NK-92 (cell line): ENCODE measurements around the gene WDR27.
"Not testable (repeated sequence)": the region's sequence is repeated elsewhere in the genome, so short reads cannot be mapped to it uniquely, and the experiment has no call there.

Experiments
- DNase-seq: peaks from one replicate; lab custom pipeline; 2025; ENCODE audit not compliant: unreplicated experiment; lab: John Stamatoyannopoulos, UW

Gene WDR27

DNA sequence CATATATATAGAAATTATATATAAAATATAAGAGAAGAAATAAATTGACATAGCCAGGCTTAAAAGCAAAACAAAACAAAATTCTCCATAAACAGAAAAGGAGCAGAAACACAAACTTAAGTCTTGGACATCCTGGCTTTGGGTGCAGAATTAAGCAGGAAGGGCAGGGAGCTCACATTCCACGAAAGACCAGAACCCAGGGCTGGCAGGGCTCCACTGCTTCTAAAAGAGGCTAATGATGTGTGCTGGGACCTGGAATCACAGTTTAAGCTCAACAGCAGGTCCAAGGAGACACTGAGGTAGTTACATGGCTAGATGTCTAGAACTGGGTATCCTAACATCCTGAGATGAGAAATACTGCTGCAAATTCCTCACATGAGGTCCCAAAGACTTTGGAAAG lies 210.3 kb downstream of the WDR27 start:
- no peak for DNase-seq

DNA sequence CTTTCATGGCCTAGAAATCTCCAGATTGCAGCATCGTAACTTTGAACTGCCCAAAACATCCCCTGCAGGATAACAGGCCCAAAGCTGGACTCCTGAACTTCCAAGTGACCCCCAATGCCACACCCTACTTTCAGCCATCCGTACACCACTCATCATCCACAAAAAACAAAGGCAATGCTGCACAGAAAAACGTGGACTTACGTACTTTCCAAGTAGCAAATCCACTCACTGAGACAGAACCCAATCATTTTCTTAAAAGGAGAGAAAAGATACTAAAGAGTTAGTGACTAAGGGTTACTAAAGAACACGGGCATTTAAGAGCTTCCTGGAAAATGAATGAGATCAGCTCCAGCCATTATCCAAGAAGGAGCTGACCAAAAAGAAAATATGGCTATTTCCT lies 211.0 kb downstream of the WDR27 start:
- DNase-seq, result no peak

DNA sequence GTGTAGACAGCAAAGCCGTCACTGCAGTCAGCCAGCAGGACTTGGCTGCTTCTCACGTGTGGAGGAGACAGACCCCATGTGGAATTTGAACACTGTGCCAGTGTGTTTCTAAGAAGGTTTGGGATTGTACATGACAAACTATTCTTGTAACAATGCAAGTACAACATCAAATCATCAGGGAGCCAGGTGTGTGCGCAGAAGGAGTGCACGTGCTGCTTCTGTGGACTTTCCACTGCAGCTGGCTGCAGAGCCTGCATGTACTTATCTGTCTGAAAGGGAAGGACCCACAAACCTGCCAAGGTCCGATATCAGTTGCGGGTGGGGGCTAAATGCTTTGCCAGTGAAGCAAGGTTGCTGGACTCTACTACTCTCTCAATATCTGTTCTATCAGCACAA lies 211.6 kb downstream of the WDR27 start:
- DNase-seq, result no peak

DNA sequence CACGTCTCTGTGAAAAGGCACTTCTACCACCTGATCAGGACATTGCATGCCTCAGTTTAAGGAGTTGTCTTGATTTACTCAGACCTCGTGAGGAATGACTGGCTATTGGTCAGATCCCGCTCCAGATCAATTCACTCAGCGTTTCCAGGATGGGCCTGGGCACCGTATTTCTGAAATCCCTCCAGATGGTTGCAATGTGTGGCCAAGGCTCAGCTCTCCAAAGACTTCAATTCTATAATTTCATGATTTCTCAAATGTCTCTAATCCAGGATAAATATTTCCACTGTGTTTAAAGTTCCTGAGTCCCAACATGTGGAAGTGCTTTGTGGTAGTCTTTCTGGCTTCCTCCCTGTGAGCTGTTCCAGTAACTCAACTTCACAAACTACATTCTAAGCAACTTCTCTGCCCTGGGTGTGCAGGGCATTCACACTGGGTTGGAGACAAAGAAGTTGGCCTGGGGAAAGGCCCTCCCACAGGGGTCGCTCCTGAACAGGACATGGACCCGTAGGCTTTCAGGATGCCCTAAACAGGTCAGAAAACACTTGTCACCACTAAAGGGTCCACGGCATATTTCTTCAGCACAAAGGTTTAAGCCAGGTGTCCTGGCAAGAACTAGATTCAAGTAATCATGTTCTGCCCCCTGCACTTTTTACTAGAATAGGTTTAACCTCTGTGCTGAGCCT lies 212.1 kb downstream of the WDR27 start:
- DNase-seq, result no peak

DNA sequence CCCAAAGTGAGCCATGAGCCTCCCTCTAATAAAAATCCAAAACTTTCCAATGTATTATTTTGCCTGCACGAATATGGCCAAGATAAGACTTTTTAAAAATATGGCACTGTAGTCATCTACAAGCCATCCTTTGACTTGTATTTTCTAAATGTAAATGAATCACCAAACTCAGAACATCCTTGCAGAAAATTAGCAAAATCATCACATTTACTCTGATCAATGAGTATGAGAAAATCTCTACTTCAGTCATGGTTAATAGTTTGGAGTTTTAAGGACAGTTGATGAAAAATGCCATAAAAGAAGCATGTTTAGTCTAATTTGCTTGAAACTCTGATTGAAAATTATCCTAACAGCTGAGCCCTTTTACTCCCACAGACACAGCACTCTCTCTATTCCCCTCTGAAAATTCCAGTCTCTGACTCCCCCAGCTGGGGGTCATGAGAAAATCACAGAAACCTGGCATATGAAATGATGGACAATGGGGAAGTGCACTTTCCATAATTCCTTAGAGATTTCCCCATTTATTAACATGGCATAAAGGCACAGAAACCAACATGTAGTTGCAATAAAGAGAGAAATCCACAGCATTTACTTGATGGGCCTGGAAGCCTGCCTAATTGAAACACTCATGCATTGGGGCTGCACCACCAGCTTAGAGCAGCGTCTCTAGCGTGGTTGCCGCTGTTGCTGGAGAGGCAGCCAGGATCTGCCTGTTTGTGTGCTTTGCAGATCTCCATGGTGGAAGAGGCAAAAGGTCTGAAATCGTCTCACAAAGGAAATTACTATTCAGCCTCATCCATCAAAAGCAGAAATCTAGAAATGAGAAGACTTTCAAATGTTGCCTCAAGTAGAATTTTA lies 214.0 kb downstream of the WDR27 start:
- DNase-seq, result no peak

DNA sequence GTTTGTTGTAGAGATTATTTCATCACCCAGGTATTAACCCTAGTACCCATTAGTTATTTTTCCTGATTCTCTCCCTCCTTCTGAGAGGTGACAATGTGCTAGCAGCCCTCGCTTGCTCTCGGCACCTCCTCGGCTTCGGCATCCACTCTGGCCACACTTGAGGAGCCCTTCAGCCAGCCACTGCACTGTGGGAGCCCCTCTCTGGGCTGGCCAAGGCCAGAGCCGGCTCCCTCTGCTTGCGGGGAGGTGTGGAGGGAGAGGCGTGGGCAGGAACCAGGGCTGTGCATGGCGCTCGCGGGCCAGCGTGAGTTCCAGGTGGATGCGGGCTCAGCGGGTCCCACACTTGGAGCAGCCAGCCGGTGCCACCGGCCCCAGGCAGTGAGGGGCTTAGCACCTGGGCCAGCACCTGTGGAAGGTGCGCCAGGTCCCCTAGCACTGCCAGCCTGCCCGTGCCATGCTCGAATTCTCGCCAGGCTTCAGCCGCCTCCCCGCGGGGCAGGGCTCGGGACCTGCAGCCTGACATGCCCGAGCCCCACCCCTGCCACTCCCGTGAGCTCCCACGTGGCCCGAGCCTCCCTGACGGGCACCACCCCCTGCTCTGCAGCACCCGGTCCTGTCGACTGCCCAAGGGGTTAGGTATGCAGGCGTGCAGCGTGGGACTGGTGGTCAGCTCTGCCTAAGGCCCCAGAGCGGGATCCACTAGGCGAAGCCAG lies 221.9 kb downstream of the WDR27 start:
- no peak for DNase-seq

DNA sequence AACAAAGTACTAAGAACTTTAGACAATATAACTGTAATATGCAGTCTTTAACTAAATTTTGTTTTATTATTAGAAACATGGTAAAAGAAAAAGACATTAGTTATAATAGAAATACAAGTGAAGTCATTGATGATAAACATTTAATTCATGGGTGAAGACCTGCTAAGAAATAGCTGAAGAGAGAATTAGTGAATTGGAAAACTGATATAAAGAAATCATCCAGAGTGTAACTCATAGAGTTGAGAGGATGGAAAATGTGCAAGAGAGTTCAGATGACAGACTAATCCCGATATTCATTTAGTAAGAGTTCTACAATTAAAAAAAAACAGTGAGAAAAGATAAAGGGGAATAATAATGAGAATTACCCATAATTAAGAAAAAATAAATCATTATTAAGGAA lies 227.5 kb downstream of the WDR27 start:
- DNase-seq, result no peak

DNA sequence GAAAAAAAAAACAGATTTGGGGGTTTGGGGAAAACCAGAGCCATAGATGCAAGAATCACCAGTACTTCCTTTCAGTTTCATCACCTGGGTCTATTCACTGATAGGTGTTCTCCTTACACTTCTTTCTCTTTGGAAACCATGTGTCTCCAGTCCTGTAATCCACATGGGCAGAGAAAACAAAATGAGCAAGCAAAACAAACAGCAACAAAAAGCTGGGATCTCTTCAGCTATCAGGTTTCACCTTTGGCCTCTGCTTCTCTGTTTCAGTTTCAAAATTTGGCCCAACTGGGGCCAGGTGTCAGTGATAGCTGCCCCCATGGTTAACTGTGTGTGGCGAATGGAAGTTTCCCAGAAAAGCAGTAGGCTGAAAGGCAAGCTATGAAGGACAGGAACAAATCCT lies 228.2 kb downstream of the WDR27 start:
- DNase-seq, result no peak

DNA sequence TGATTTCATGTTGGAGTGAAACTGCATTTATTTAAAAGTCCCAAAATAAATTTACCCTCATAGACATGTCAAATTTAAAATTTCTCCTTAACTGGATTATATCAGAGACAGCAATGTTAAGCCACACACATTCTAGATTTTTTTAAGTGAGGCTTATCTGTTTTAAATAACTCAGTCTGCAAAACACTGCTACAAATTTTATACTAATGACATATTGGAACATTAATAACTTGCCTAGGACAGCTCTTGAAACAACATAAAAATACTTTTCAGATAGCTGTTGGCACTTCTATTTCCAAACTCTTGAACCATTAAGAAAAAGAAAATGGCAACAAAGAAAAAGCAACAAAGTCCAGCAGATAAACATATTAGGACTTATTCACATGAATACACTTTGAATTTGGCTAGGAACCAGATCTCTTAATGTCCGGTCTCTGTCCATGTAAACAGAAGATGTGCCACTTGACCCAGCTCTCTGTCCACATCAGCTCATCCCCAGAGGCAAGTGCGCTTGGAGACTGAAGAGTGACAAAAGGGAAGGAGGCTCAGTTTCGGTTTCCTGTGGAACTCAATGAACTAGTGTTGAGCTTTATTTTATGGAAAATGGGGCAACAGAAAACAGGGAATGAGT lies 228.9 kb downstream of the WDR27 start:
- no peak for DNase-seq

DNA sequence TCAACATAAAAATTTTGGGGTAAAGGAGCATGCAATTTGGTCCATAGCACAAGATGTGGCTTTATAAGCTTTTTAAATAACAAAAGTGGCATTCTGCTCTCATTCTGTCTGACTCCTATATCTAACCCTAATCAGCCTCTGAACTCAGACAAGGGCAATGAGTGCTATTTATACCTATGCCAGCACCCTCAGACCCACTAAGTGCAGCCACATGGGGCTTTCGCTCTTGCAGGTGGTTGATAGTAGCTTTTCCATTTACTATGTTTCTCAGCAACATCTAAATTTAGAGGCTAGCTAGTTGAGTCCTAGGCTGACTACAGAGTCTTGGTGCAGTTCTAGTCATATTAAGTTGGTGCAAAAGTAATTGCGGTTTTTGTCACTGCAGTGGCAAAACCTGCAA lies 231.0 kb downstream of the WDR27 start:
- DNase-seq, result no peak

DNA sequence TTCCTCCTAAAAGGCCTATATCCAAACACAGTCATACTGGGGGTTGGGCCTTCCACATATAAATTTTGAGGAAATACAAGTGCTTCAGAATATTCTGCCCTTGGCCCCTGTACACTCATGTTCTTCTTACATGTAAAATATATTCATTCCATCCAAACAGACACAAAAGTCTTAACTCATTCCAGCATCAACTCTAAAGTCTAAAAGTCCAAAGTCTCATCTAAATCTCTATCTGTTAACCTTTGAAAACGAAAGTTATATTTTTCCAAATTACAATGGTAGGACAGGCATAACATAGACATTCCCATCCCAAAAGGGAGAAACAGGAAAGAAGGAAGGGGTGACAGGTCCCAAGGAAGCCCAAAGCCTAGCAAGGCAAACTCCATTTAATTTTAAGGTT lies 232.8 kb downstream of the WDR27 start:
- no peak for DNase-seq

DNA sequence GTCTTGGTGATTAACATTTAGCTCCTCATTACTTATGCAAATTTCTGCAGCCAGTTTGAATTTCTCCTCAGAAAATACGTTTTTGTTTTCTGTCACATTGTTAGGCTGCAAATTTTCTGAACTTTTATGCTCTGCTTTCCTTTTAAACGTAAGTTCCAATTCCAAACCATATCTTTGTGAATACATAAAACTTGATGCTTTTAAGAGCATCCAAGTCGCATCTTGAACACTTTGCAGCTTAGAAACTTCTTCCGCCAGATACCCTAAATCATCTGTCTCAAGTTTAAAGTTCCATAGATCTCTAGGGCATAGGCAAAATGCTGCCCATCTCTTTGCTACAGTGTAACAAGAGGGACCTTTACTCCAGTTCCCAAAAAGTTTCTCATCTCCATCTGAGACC lies 234.1 kb downstream of the WDR27 start:
- DNase-seq, result not testable (repeated sequence)

DNA sequence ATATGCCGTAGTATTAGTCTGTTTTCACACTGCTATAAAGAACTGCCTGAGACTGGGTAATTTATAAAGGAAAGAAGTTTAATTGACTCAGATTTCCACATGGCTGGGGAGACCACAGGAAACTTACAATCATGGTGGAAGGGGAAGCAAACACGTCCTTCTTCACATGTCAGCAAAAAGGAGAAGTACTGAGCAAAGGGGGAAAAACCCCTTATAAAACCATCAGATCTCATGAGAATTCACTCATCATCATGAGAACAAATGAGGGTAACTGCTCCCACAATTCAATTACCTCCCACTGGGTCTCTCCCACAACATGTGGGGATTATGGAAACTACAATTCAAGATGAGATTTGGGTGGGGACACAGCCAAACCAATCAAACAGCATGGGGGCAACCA lies 235.6 kb downstream of the WDR27 start:
- DNase-seq, result not testable (repeated sequence)

DNA sequence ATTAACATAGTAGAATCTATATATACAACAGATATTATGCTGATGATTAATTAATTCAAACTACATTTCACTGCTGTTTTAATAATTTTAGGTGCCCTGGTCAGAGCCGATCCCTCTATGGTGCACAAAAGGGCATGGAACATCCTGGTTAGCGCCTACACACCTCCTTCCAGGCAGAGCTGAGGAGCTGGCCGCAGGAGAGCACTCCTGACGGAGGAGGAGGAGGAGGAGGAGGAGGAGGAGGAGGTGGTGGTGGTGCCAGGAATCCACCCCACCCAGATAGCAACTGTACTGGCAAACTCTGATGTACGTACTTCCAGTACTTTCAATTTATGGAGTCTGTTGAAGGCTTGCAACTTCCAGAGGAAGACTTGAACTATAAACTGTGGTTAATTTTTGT lies 244.1 kb downstream of the WDR27 start:
- DNase-seq, result no peak

DNA sequence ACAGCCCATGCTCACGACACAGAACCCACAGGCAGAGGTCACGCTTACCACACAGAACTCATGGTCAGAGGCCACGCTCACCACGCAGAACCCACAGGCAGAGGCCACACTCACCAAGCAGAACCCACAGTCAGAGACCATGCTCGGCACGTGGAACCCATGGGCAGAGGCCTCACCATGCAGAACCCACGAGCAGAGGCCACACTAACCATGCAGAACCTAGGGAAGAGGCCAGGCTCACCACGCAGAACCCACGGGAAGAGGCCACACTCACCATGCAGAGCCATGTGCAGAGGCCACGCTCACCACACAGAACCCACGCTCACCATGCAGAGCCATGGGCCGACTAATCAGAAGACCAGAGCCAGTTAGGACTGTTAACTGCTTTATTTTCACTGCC lies 245.0 kb downstream of the WDR27 start:
- no peak for DNase-seq

DNA sequence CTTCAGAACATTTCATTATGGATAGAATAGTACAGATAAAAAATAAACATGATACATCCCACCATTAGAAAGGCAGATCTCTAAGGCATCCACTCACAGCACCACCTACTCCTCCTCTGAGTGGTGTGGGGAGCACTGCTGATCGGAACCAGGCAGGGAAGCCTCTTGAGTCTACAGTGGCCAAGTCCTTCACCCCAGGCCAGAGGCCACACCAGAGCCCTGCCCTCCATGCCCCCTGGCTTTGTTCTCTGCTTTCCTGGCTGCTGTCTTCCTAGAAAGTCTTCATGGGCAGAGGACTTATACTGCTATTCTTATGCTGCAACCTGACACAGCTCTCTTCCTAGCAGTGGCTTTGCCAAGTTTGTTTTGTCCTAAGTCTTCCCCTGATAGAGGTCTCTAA lies 246.4 kb downstream of the WDR27 start:
- no peak for DNase-seq

DNA sequence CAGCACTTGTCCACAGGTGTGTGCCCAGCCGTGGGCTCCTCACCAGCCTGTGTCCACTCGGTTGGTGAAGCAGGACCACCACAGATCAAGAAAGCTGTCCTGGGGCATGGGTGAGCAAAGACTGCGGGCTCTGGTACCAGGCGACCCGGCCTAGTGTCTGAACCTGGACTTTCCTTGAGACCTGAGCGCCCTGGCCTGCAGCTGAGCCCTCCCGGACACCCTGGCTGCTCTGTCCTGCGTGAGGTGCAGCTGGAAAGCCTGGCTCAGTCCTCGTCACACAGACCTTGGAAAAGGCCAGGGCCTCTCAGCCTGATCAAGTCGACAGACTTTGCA lies 247.0 kb downstream of the WDR27 start:
- DNase-seq, result no peak

DNA sequence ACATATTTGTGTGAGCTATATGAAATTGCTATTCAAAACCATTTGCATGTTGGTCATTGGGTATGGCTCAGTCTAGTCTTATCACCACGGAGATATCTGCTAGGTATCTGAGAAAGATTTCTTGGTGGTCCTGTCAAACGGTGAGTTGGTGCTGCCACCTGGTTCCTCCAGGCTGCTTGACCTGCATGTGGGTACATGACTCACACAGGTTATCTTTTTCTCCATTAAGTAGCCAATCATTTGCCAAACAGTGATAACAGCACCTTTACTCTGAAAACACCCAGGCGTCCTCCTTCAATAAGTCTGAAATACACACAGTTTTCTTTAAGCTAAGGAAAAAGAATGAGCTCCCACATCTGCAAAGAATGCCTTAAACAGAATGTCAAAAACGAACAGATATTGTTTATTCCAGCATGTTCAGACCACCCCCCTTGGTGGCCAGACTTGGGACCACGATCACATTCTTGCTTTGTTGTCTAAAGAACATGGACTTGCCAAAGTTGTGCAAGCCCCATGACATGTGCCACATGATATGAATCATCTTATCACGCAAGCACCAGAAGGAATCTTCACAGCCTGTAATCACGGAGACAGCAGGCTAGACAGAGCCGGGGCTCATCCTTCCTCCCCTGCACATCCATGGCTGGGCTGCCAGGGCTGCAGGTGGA lies 247.5 kb downstream of the WDR27 start:
- no peak for DNase-seq

DNA sequence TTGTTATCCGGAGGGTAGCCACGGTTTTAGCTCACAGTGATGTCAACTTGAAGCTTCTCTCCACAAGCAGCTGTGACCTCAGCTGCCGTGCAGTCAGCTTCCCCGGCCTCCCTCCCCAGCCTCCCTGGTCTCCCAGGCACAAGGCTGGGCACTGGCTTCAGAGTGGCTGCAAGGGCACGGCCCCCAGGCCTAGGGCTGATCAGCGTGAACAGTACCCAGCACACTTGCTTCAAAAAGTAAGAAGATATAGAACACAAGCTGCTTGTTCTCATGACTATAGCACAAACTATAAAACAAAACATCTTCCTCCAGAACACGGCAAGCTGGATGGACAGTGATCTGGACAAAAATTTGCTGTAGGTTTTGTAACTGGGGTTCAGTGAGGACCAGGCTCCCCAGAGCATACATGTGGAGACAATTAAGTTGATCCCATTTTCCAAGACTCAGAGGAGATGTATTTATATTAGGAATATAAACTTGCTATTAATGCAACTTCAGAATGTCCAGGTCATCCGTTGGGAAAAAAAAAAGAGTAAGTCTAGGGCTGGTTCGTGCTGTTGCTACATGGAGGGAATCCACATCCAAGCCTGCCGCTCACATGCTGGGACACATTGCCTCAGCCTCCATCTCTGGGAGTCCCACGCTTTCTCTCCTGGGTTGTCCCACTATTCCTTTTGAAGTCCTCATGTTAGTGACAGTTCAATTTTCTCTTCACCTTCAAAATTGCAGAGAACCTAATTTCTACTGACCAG lies 248.8 kb downstream of the WDR27 start:
- DNase-seq, result no peak

DNA sequence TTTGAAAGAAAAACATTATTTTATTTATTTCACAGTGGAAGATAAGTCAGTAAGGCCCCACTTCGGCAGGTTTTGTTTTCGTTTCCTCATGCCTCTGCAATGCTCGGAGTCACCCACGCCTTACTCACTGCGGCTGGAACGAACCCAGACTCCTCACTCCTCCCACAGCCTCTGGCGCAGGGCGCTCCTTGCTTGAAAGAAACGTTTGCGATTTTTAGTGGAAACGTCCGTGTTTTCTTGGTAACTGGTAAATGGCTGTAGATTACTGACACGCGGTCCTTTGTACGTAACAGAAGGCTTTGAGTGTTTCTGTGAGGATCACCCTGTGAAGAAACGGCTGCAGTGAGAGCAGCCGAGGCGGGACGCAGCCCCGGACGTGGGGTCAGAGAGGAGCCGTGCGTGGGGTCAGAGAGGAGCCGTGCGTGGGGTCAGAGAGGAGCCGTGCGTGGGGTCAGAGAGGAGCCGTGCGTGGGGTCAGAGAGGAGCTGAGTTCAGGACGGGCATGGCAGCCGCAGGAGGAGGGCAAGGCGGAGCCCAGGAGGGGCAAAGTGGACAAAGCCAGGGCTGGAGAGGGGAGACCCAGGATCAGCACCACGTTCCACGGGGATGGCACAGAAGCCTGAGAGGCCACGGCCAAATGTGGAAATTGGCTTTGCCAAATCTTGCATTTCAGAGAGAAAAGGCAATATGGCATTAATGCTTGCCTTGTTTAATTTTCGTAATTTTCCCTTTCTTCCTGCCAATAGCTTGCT lies 249.5 kb downstream of the WDR27 start:
- no peak for DNase-seq
